GM18520 (cell line): ENCODE measurements around the gene SBNO1.
"Not testable (repeated sequence)": the region's sequence is repeated elsewhere in the genome, so short reads cannot be mapped to it uniquely, and the experiment has no call there.

ENCODE experiments used
- ATAC-seq: cut with Tn5 transposase; IDR thresholded peaks from one replicate; pipeline ENCODE4 v1.9.1; 2021; ENCODE audit not compliant: unreplicated experiment

Gene SBNO1

DNA sequence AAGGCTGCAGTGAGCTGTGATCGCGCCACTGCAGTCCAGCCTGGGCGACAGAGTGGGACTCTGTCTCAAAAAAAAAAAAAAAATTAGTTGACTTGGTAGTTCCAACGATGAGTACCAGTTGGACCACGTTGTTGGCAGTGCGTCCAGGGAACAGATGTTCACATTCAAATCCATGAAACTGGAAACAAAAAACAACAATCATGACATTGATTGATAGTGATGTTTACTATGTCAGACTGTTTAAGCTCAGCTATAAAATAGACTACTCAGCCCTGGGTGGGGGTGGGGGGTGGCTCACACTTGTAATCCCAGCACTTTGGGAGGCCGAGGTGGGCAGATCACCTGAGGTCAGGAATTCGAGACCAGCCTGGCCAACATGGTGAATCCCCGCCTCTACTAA, 112.3 kb downstream of the SBNO1 start:
- ATAC-seq = not testable (repeated sequence)

DNA sequence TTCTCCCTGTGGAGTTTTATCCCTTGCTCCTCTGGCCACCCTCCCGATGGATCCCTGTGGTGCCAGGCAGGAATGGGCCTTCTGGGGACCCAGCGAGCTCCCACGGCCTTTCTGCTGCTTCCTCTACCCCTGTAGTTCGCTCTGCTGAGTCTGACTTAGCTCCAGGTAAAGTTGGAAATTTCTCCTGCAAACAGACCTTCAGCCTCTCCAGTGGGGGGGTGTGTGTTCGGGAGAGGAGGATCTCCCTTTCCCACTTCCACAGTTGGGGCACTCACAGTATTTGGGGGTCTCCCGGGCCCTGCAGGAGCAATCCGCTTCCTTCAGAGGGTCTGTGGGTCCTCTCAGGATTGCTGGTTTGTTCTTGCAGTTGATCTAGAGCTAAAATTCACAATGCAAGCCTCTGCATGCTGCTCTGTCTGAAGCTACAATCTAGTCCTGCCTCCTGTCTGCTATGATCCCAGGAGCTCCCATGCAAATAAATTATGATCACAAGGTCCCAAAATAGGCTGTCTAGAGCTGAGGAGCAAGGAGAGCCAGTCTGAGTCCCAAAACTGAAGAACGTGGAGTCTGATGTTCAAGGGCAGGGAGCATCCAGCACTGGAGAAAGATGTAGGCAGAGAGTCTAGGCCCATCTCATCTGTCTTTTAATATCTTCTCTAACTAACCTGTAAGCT, 113.1 kb downstream of the SBNO1 start:
- no peak for ATAC-seq

DNA sequence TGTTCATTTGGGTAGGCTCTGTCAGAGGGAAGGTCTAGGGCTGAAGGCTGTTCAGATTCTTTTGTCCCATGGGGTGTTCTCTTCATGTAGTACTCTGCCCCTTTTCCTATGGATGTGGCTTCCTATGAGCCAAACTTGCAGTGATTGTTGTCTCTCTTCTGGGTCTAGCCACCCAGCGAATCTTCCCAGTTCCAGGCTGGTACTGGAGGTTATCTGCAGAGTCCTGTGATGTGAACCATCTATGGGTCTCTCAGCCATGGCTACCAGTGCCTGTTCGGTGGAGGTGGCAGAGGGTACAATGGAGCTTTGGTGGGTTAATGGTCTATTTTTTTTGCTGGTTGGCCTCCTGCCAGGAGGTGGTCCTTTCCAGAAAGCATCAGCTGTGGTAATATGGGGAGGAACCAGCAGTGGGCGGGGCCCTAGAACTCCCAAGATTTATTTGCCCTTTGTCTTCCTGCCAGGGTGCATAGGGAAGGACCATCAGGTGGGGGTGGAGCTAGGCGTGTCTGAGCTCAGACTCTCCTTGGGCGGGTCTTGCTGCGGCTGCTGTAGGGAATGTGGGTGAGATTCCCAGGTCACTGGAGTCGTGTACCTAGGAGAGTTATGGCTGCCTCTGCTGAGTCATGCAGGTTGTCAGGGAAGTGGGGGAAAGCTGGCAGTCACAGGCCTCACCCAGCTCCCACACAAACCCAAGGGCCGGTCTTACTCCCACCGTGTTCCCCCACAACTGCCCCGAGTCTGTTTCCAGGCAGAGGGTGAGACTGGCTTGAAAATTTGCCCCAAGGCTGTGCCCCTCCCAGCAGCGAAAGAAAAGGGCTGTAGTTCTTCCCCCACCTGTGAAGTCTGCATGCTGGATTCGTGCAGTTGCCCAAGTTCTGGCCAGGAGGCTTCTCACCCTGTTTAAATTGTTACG, 113.9 kb downstream of the SBNO1 start:
- ATAC-seq = no peak

DNA sequence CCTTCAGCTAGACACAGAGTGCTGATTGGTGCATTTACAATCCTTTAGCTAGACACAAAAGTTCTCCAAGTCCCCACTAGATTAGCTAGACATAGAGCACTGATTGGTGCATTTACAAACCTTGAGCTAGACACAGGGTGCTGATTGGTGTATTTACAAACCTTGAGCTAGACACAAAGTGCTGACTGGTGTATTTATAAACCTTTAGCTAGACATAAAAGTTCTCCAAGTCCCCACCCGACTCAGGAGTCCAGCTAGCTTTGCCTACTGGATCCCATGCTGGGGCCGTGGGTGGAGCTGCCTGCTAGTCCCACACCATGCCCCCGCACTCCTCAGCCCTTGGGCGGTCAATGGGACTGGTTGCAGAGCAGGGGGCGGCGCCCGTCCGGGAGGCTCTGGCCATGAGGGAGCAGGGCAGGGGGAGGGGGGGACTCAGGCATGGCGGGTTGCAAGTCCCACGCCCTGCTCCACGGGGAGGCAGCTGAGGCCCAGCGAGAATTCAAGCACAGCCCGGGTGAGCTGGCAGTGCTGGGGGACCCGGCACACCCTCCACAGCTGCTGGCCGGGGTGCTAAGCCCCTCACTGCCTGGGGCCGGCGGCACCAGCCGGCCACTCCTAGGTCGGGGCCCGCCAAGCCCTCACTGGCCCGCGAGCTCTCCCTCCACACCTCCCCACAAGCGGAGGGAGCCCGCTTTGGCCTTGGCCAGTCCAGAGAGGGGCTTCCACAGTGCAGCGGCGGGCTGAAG, 115.5 kb downstream of the SBNO1 start:
- not testable (repeated sequence) for ATAC-seq

DNA sequence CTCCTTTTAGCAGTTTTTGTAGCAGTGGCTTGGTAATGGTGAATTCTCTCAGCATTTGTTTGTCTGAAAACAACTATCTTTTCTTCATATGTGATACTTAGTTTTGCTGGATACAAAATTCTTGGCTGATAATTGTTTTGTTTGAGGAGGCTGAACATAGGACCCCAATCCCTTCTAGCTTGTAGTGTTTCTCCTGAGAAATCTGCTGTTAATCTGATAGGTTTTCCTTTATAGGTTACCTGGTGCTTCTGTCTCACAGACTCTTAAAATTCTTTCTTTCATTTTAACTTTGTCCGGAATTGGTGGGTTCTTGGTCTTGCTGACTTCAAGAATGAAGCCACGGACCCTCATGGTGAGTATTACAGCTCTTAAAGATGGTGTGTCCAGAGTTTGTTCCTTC, 116.5 kb downstream of the SBNO1 start:
- ATAC-seq = not testable (repeated sequence)

DNA sequence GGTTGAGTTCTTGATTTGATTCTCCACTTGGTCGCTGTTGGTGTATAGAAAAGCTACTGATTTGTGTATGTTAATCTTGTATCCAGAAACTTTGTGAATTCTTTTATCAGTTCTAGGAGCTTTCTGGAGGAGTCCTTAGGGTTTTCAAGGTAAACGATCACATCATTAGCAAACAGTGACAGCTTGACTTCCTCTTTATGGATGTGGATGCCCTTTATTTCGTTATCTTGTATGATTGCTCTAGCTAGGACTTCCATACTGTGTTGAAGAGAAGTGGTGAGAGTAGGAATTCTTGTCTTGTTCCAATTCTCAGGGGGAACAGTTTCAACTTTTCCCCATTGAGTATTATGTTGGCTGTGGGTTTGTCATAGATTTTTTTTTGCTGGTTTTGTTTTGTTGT, 119.0 kb downstream of the SBNO1 start:
- no peak for ATAC-seq

DNA sequence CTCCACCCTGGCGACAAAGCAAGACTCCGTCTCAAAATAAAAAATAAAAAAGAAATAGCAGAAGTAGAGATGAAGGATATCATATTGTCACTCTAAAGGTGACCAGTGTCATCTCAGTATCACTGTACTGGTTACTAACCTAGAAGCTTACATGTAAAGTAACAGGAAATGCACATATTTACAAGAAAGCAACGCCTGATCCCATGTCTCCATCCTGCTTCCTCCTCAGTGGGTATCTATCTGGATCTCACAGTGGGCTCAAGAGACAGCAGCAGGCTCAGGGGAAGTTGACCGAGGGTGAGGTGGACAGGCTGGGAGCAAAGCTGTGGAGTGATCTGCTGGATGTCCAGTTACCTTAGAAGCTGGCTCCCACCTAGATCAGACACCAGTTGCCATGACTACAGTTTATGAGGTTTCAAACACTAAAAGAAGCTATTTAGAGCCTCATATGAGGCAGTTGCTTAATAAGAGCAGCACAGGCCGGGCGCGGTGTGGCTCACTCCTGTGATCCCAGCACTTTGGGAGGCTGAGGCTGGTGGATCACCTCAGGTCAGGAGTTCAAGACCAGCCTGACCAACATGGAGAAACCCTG, 120.9 kb downstream of the SBNO1 start:
- ATAC-seq = no peak

DNA sequence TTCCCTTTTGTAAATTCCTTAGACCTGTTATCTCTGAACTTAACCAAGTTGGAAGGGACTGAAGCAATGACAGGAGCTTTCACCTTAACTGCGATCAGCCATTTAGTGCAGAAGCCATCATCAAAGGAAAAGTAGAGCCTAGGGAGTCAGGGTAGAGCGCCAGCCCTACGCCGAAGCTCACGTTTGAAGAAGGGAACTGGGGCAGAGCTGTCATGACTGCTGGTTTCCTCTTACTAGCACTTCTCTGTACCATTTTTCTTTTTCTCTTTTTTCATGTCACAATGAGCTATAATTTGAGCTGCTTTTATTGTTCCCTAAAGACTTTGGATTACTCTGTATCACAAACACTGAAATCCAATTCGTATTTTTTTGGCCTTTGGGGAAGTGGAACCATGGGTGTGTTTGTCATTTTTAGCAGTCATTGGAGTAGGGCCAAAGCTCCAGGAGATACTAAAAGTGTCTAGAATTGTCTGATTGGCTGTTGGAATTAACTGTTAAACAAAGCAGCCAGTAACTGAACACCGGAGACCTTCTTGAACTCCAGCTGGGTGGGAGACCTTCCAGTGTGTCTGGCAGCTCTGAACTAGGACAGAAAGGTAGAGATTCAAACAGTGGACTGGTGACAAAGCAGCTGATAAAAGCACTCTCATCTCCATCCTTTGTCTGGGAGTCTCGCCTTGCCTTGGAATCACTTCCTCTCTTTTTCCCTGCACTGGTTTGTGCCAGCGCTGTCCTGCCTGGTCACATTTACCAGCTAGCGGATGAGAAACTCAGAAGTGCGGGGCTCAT, 122.3 kb downstream of the SBNO1 start:
- no peak for ATAC-seq
